ENCODE measurements around the gene CCSAP. TPM values are rescaled to one million over a fixed set of nuclear protein-coding genes. Genes with fewer than 3 reads are reported as not detected.
"Not testable (repeated sequence)": the region's sequence is repeated elsewhere in the genome, so short reads cannot be mapped to it uniquely, and the experiment has no call there.

The CCSAP gene
- total and polyA plus RNA-seq, 4 donors: 1.6 to 11.1 (median 4.6) TPM

DNA sequence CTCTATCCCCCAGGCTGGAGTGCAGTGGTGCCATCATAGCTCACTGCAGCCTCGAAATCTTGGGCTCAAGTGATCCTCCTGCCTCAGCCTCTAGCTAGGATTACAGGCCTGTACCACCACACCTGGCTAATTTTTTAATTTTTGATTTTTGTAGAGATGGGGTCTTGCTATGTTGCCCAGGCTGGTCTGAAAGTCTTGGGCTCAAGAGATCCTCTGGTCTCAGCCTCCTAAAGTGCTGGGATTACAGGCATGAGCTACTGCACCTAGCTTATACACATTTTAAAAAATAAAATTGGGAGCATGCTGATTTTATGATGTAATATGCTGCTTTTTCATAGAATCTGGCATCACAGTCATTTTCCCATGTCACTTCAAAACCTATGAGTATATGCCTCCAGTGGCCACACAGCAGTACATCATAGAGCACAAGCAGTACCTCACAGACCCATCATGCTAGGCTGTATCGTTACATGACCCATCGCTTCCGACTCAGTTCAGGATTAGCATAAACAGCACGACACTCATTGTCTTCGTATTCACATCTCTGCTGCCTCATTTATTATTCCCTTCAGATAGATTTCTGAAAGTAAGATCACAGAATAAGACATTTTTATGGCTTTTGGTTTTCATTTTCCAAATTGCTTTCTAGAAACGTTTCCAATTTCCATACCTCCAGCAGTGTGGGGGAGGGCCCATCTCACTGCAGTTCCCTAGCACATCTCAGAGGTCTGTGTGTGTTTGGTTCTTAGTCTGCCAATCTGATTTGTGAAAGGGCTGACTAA is 35.9 kb upstream of the CCSAP start:
- H3K9ac ChIP-seq (ENCODE audit: insufficient read depth in 1 of 2, low read length in 2 of 2): no peak overlapping the region
- no peaks in the 10 kb centered on the region for H3K9me3 ChIP-seq (ENCODE audit: control insufficient read depth in 4 of 4, insufficient read depth in 3 of 4, low read length in 3 of 4)
- TF ChIP-seq, protein P1, sequence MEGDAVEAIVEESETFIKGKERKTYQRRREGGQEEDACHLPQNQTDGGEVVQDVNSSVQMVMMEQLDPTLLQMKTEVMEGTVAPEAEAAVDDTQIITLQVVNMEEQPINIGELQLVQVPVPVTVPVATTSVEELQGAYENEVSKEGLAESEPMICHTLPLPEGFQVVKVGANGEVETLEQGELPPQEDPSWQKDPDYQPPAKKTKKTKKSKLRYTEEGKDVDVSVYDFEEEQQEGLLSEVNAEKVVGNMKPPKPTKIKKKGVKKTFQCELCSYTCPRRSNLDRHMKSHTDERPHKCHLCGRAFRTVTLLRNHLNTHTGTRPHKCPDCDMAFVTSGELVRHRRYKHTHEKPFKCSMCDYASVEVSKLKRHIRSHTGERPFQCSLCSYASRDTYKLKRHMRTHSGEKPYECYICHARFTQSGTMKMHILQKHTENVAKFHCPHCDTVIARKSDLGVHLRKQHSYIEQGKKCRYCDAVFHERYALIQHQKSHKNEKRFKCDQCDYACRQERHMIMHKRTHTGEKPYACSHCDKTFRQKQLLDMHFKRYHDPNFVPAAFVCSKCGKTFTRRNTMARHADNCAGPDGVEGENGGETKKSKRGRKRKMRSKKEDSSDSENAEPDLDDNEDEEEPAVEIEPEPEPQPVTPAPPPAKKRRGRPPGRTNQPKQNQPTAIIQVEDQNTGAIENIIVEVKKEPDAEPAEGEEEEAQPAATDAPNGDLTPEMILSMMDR (IDR thresholded peaks at IDR 0.05; ENCODE audit: control extremely low read depth, extremely low read depth): no peak
- peaks cover 0 to 8% (median 4%) of the 10 kb centered on the region in 3 donors for H3K27me3 ChIP-seq (ENCODE audit: control insufficient read depth in 3 of 3, insufficient read depth in 3 of 3, low read length in 2 of 3)
- H3K4me3 ChIP-seq: no peak overlapping the region
- no peaks in the 10 kb centered on the region for H3K4me1 ChIP-seq (ENCODE audit: control insufficient read depth in 5 of 5, insufficient read depth in 5 of 5, low read length in 5 of 5)
- no peak for ATAC-seq (ENCODE audit: insufficient read depth, low FRiP score)
- no peak overlapping the region for H3K27ac ChIP-seq (ENCODE audit: low read depth in 1 of 2, low read length in 1 of 2)
- 66 to 71% methylated on average over 7 of the region's 7 CpGs for WGBS, 2 donors
- H3K36me3 ChIP-seq (ENCODE audit: control insufficient read depth in 4 of 4, insufficient read depth in 4 of 4, low read length in 4 of 4): no peaks in the 10 kb centered on the region
- no peak for DNase-seq

DNA sequence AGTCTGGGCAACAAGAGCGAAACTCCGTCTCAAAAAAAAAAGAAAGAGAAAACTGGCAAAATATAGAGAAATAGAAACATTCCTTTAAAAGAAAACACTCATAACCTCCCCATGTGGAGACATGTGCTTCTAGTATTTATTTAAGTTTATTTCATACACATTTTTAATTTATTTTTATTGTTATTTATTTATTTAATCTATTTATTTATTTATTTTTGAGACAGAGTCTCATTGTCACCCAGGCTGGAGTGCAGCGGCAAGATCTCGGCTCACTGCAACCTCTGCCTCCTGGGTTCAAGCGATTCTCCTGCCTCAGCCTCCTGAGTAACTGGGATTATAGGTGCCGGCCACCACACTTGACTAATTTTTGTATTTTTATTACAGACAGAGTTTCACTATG is 35.2 kb upstream of the CCSAP start:
- H3K4me1 ChIP-seq (ENCODE audit: control insufficient read depth in 5 of 5, insufficient read depth in 5 of 5, low read length in 5 of 5); H3K9ac ChIP-seq (ENCODE audit: insufficient read depth in 1 of 2, low read length in 2 of 2); ATAC-seq (ENCODE audit: insufficient read depth, low FRiP score); H3K4me3 ChIP-seq; H3K27me3 ChIP-seq (ENCODE audit: control insufficient read depth in 3 of 3, insufficient read depth in 3 of 3, low read length in 2 of 3); H3K36me3 ChIP-seq (ENCODE audit: control insufficient read depth in 4 of 4, insufficient read depth in 4 of 4, low read length in 4 of 4); DNase-seq; H3K9me3 ChIP-seq (ENCODE audit: control insufficient read depth in 4 of 4, insufficient read depth in 3 of 4, low read length in 3 of 4); H3K27ac ChIP-seq (ENCODE audit: low read depth in 1 of 2, low read length in 1 of 2): not testable (repeated sequence)
- 96 to 97% methylated on average over 6 of the region's 6 CpGs for WGBS, 2 donors

DNA sequence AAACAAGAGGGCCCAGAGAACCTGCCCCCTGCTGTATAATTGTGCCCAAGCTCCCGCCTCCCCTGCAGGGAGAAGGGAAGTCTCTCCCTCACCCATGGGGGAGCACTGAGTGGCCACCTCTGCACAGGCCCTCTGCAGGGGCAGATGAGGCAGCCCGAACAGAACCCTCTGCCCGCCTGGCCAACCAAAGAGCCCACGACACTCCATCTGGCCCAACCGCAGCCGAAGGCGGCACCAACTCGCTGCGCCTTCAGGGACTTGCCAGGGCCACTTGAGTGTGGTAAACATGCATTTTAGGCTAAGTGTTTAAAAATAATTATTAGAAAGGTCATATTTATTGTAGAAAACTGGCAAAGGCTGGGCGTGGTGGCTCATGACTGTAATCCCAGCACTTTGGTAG is 34.6 kb upstream of the CCSAP start:
- H3K9ac ChIP-seq (ENCODE audit: insufficient read depth in 1 of 2, low read length in 2 of 2): no peak overlapping the region
- H3K27me3 ChIP-seq (ENCODE audit: control insufficient read depth in 3 of 3, insufficient read depth in 3 of 3, low read length in 2 of 3): peaks cover 0 to 8% (median 4%) of the 10 kb centered on the region in 3 donors
- ATAC-seq (ENCODE audit: insufficient read depth, low FRiP score): no peak
- no peaks in the 10 kb centered on the region for H3K36me3 ChIP-seq (ENCODE audit: control insufficient read depth in 4 of 4, insufficient read depth in 4 of 4, low read length in 4 of 4)
- no peak overlapping the region for H3K27ac ChIP-seq (ENCODE audit: low read depth in 1 of 2, low read length in 1 of 2)
- H3K4me1 ChIP-seq (ENCODE audit: control insufficient read depth in 5 of 5, insufficient read depth in 5 of 5, low read length in 5 of 5): no peaks in the 10 kb centered on the region
- no peak for DNase-seq
- H3K4me3 ChIP-seq: no peak overlapping the region
- WGBS, 2 donors: 92 to 96% methylated on average over 10 of the region's 10 CpGs
- no peaks in the 10 kb centered on the region for H3K9me3 ChIP-seq (ENCODE audit: control insufficient read depth in 4 of 4, insufficient read depth in 3 of 4, low read length in 3 of 4)
- TF ChIP-seq, protein P1 (IDR thresholded peaks at IDR 0.05; ENCODE audit: control extremely low read depth, extremely low read depth): no peak

DNA sequence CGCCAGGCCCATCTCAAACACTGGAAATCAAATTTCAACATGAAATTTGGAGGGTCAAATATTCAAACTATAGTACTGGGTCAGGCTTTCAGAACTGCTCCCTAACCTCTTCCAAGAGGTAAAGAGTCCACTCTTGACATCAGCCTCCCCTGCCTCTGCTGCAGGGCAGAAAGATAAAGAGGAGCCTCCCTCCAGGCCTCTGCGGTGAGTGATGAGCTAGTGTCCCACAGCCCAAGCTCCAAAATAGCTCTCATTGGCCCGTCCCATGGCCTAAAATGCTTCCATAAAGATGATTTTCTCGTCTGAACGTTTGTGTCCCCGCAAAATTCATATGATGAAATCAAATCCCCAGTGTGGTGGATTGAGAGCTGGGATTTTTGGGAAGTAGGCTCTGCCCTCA is 33.7 kb upstream of the CCSAP start:
- Histone ChIP-seq H3K9ac (ENCODE audit: insufficient read depth in 1 of 2, low read length in 2 of 2) (no peak overlapping the region), H3K36me3 (ENCODE audit: control insufficient read depth in 4 of 4, insufficient read depth in 4 of 4, low read length in 4 of 4) (no peaks in the 10 kb centered on the region), H3K4me3 (no peak overlapping the region), H3K4me1 (ENCODE audit: control insufficient read depth in 5 of 5, insufficient read depth in 5 of 5, low read length in 5 of 5) (no peaks in the 10 kb centered on the region), H3K9me3 (ENCODE audit: control insufficient read depth in 4 of 4, insufficient read depth in 3 of 4, low read length in 3 of 4) (no peaks in the 10 kb centered on the region), H3K27ac (ENCODE audit: low read depth in 1 of 2, low read length in 1 of 2) (no peak overlapping the region), H3K27me3 (ENCODE audit: control insufficient read depth in 3 of 3, insufficient read depth in 3 of 3, low read length in 2 of 3) (peaks cover 0 to 4% (median 3%) of the 10 kb centered on the region in 3 donors)
- DNase-seq (no peak), ATAC-seq (ENCODE audit: insufficient read depth, low FRiP score) (no peak)
- TF ChIP-seq, protein P1 (IDR thresholded peaks at IDR 0.05; ENCODE audit: control extremely low read depth, extremely low read depth): no peak
- 90% methylated on average over 6 of the region's 6 CpGs for WGBS, 2 donors

Measured in lung (tissue), 12 donors.